ENCODE data around the gene RPS26.
"Not testable (repeated sequence)": the region's sequence is repeated elsewhere in the genome, so short reads cannot be mapped to it uniquely, and the experiment has no call there.

RPS26 gene

DNA sequence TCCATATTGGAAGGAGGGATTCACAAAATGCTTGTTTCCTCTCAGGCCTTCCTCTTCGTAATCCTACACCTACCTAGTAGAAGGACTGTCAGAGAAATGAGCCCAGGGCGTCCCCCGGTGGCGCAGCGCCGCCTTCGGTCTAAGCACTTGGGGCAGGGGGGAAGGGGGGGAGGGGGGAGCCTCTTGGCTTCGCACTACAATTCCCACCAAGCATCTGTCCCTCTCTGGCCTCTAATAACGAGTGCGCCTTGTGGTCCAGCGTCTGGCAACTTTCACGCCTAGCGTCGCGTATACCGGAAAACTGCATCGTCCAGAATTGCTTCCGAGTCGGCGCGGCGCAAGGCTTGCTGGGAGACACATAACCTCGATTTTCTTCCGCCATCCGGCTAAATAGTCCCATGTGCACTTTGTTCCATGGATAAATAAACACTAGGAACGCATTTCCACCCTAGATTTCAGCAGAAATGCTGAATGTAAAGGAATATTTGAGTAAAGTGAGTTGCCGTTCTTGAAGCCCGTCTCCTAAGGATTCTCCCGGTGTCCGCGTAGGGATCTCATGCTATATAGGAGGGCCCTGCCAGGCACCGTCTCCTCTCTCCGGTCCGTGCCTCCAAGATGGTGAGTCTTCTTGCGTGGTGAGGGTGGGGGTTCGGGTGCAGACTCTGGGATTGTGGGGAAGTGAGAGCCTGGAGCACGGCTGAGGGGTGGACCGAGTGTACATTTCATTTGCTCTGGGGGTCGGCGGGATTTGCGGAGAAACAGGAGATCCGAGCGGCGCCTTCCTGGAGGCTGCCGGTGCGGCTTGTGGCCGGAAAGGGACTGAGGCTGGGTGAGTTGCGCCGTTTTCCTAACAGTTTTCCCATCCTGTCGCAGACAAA lies at the start of gene RPS26:
Gene RPS26 (plus strand): TSS at position 367 of the 878 bp plus-strand sequence. CDS start 249 bp downstream, at position 616.
- TF ChIP-seq ZNF274 (IDR thresholded peaks at IDR 0.05; ENCODE audit: low read depth, low read length): no peak
- H3K4me3 ChIP-seq (ENCODE audit: low read length): peak within 1 kb of the TSS; percentile 68

DNA sequence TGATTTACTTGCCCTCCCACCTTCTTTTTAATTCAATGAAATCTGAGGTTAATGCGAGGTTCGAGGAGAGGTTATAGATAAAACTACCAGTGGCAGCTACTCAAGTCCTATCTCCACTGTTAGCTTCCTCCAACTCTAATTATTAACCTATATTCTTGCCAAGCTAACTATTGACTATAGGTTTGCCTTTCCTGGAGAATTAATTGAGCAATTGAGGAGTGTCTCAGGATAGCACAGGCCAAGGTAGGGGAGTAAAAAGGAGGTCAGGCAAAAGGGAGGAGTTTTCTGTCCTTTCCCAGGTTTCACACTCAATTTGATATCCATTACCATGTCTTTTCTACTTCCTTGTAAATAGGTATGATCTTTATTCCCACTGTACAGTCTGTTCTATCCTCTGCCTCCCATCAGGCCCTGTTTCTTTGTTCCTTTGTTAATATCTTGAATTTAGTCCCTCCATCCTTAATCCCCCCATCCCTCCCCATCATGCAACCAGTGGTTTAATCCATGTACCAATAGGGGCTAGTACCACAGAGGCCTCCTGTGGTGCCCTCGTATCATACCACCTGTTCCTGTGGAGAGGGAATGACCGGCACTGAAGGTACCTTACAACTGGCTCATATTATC lies 48.4 kb upstream of the RPS26 start:
- TF ChIP-seq ZNF274 (IDR thresholded peaks at IDR 0.05; ENCODE audit: low read depth, low read length): no peak
- no peak overlapping the region for H3K4me3 ChIP-seq (ENCODE audit: low read length)

DNA sequence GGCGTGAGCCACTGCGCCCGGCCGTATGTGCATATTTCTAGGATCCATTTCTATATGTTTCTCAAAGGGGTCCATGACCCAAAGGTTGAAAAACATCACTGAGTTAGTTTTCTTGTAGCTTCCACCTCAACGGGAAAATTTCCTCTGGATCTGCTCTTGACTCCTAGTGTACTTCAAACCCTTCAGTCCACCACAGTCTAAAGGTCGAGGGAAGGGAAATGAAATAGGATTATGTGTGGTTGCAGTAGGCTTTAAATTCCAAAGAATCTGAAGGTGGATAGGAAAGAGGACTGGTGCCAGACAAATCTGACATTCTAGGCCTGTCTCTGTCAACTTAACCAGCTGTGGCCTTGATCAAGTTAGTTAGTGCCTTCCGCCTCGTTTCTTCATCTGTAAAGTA lies 46.4 kb upstream of the RPS26 start:
- H3K4me3 ChIP-seq (ENCODE audit: low read length): no peak overlapping the region
- no peak for TF ChIP-seq ZNF274 (IDR thresholded peaks at IDR 0.05; ENCODE audit: low read depth, low read length)

DNA sequence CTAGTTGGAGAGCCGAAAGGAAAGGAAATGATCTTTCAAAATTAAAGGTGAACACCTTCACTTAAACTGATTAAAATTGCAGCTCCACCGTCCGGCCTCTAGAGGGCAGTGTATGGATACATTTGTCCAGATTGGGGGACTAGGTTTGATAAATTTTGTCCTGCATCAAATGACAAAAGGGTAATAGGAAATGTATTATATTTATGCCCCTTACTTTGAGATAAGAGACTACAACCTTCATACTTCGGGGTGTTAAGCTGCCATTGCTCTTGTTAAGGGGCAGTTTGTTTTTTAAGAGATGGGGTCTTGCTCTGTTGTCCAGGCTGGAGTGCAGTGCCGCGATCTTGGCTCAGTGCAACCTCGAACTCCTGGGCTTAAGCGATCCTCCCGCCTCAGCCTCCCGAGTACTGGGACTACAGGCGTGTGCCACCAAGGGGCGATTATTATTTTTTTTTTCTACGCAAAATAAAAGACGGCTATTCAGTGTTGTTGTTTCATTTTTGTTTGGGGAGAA lies 45.5 kb upstream of the RPS26 start:
- peak overlapping the region; percentile 76 for H3K4me3 ChIP-seq (ENCODE audit: low read length)
- no peak for TF ChIP-seq ZNF274 (IDR thresholded peaks at IDR 0.05; ENCODE audit: low read depth, low read length)

DNA sequence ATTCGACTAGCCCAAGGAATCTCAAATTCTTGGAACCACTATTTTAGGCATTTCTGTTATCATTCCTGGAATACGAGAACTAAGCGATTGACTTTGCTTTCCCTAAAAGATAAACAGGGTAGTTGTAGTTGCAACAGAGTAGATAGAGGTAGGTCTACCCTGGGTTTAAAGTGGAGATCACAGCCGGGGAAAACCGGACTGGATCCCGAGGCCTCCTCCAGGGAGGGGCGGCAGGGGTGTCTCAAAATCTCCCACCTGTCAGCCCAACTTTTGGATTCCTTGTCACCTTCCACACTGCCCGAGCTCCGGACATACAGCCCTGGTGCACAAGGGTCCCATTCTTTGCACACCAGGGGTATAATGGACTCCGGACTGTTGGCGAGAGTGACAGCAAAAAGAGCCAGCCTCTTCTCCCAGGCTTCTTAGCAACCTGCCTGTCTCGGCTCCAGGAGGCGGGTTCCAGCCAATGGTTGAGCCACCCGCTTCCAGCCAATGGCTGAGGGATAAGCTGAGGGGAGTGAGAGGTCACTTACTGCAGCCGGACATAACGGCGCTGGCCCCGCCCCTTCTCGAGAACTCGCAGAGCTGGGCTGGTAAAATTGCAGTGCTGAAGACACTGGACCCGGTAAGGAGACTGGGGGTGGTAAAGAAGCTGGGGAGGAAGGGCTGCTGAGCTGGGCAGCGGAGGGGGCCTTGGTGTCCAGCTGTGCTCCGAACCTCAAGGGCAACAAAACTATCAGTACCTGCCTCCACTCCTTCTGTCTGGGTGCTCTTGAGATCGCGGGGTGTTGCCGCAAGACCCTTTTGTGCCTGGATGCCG lies 44.8 kb upstream of the RPS26 start, which contains the start of gene SUOX:
Gene SUOX (plus strand): TSS at position 562 of the 820 bp plus-strand sequence. CDS start 4,946 bp downstream, outside the sequence.
- H3K4me3 ChIP-seq (ENCODE audit: low read length): peak within 1 kb of the TSS; percentile 76
- no peak for TF ChIP-seq ZNF274 (IDR thresholded peaks at IDR 0.05; ENCODE audit: low read depth, low read length)

DNA sequence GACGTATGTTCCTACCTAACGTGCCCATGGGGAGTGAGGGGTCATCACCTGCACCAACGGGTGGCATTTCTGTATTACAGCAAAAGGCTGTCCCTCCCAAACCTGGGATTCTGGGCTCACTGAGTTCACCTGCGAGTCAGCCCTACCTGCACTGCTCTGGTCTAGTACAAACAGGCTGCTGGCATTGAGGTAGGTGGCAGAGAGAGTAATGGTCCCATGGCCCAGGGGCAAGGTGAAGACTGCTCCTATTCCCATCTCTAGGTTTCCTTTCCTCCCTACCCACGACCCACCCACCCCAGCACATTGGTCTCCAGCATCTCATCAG lies 44.2 kb upstream of the RPS26 start:
- no peak for TF ChIP-seq ZNF274 (IDR thresholded peaks at IDR 0.05; ENCODE audit: low read depth, low read length)

DNA sequence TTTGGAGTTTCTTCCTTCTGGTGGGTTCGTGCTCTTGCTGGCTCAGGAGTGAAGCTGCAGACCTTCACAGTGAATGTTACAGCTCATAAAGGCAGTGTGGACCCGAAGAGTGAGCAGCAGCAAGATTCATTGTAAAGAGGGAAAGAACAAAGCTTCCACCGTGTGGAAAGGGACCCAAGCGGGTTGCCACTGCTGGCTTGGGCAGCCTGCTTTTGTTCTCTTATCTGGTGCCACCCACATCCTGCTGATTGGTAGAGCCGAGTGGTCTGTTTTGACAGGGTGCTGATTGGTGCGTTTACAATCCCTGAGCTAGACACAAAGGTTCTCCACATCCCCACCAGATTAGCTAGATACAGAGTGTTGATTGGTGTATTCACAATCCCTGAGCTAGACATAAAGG lies 42.2 kb upstream of the RPS26 start:
- not testable (repeated sequence) for H3K4me3 ChIP-seq (ENCODE audit: low read length)

More for the DNA sequence above, 44.2 kb upstream of the RPS26 start:
- H3K4me3 ChIP-seq (ENCODE audit: low read length): peak overlapping the region; percentile 76

DNA sequence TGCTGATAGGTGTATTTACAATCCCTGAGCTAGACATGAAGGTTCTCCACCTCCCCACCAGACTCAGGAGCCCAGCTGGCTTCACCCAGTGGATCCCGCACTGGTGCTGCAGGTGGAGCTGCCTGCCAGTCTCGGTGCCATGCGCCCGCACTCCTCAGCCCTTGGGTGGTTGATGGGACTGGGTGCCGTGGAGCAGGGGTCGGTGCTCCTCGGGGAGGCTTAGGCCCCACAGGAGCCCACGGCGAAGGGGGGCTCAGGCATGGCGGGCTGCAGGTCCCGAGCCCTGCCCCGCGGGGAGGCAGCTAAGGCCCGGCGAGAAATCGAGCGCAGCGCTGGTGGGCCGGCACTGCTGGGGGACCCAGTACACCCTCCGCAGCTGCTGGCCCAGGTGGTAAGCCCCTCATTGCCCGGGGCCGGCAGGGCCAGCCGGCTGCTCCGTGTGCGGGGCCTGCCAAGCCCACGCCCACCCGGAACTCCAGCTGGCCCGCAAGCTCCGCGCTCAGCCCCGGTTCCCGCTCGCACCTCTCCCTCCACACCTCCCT lies 41.6 kb upstream of the RPS26 start:
- not testable (repeated sequence) for H3K4me3 ChIP-seq (ENCODE audit: low read length)

DNA sequence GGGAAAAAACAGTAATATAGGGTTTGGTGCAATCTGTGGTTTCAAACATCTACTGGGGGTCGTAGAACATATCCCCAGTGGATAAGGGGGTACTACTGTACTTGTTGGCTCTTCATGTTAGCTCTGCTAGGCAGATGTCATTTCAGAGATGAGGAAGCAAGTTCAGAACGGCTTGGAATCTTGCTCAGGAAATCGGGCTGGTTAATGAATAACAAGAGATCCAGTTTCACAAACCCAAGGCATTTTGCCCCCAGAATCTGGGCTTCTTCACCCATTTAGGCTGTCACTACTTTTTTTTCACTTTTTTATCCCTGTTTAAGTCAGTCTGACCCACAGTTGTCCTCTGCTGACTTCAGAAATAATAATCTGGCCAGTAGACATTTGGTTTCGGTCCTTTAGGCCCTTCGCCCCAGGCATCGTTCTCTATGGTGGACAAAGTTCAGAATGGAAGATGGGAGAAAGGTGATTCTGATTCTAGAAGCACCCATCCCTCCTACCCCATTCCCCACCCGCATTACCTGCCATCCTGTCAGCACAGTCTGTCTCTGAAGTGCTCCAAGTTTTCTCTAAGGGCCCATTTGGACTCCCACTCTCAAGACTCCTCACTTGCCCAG lies 40.1 kb upstream of the RPS26 start:
- no peak overlapping the region for H3K4me3 ChIP-seq (ENCODE audit: low read length)
- no peak for TF ChIP-seq ZNF274 (IDR thresholded peaks at IDR 0.05; ENCODE audit: low read depth, low read length)

DNA sequence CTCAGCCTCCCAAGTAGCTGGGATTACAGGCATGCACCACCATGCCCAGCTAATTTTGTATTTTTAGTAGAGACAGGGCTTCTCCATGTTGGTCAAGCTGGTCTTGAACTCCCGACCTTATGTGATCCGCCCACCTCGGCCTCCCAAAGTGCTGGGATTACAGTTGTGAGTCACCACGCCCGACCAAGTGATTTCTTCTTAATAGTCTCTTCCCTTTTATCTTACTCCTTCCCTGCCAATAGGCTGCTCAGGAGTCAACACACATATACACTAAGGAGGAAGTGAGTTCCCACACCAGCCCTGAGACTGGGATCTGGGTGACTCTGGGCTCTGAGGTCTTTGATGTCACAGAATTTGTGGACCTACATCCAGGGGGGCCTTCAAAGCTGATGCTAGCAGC lies 38.3 kb upstream of the RPS26 start:
- H3K4me3 ChIP-seq (ENCODE audit: low read length): not testable (repeated sequence)

DNA sequence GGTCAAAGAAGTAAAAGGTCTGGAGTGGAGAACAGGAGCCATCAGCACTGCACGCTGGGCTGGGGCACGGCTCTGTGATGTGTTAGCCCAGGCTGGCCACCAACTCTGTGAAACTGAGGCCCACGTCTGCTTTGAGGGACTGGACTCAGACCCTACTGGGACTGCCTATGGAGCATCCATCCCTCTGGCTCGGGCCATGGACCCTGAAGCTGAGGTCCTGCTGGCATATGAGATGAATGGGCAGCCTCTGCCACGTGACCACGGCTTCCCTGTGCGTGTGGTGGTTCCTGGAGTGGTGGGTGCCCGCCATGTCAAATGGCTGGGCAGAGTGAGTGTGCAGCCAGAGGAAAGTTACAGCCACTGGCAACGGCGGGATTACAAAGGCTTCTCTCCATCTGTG lies 37.5 kb upstream of the RPS26 start:
- no peak overlapping the region for H3K4me3 ChIP-seq (ENCODE audit: low read length)
- no peak for TF ChIP-seq ZNF274 (IDR thresholded peaks at IDR 0.05; ENCODE audit: low read depth, low read length)

DNA sequence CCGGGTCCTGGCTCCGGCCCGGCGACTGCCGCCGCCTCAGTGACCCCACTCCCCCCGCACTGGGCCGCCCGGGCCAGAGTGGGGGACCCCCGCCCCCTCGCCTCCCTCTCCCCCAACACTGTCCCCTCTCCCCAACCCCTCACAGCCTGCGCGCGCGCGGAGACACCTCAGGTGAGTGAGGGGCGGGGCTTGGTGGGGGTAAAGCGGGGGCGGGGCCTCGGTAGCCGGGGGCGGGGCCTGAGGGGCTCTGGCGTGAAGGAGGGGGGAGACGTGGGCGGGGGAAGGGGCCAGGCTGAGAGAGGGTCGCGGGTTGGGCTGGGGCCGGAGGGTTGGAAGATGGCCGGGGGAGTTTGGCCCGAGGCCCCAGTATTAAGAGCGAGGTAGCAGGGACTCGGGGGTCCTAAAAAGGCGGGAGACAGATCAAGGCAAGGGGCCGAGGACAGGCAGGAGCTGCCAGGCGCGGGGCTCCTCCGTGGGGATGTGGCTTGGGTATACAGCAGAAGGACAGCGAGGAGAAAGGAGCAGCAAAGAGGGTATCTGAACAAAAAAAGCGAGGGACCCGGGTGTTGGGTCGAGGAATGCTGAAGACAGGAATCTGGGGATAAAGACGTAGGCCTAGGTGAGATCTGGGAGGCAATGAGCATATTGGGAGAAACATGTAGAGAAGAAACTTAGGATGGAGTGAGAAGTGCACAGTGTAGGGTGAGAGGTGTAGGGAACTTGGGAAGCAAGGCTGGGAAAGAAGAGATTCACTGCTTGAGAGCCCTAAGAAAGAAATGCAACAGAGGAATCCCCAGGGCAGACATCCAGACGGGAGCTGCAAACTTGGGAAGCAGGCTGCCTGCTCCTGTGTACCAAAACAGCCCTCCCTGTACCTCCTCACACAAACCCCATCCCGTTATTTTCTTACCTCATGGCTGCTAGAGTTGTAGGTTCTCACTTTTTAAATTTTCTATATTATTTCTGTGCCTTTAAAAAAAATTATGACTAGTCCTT lies 33.9 kb upstream of the RPS26 start:
- TF ChIP-seq ZNF274 (IDR thresholded peaks at IDR 0.05; ENCODE audit: low read depth, low read length): no peak
- H3K4me3 ChIP-seq (ENCODE audit: low read length): peak overlapping the region; percentile 95

DNA sequence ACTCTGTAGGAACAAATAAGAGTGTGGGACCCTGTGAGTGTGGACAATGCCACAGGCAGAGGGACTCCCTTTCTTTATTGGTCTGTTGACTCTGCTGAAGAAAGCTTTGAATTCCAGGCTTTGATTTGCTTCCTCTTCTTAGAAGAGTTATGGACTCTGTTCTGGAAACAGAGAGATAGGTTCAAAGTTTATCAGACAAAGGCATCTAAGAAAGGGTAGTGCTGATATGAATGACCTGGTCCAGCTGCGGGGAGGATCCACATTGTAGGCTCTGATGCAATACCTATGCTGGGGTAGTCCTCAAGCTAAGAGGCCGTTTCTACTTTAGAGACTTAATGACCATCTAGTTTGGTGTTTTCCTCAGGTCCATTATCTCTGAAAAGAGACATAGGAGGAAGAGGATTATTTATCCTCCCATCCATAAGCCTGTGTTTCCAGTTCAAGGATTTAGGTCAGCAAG lies 31.6 kb upstream of the RPS26 start:
- no peak for TF ChIP-seq ZNF274 (IDR thresholded peaks at IDR 0.05; ENCODE audit: low read depth, low read length)
- no peak overlapping the region for H3K4me3 ChIP-seq (ENCODE audit: low read length)

All from GM08714 (cell line).